ENCODE measurements around the gene ST3GAL2. TPM values are rescaled to one million over a fixed set of nuclear protein-coding genes. Genes with fewer than 3 reads are reported as not detected.
A peak's percentile ranks its signal among the peaks of the same experiment; 100 is the strongest.

The ST3GAL2 gene
- total RNA-seq (28.6 TPM), polyA plus RNA-seq (ENCODE audit: insufficient read depth, low read depth, low replicate concordance) (10.6 TPM)
- long read RNA-seq, donor 1, full-length matches to known transcripts = 6 of 6 reads
- long read RNA-seq, donor 1, partial matches to known transcripts = 0 of 6 reads
- long read RNA-seq, donor 1, other reads (novel, unspliced or antisense) = 0 of 6 reads
- long read RNA-seq, donor 2, full-length matches to known transcripts = 4 of 4 reads
- long read RNA-seq, donor 2, partial matches to known transcripts = 0 of 4 reads
- long read RNA-seq, donor 2, other reads (novel, unspliced or antisense) = 0 of 4 reads
- long read RNA-seq, donor 3, full-length matches to known transcripts = 5 of 5 reads
- long read RNA-seq, donor 3, partial matches to known transcripts = 0 of 5 reads
- long read RNA-seq, donor 3, other reads (novel, unspliced or antisense) = 0 of 5 reads
- long read RNA-seq, donor 4, full-length matches to known transcripts = 2 of 7 reads
- long read RNA-seq, donor 4, partial matches to known transcripts = 5 of 7 reads
- long read RNA-seq, donor 4, other reads (novel, unspliced or antisense) = 0 of 7 reads
- long read RNA-seq, donor 5 = 0 reads
- long read RNA-seq, donor 6 = 0 reads
- long read RNA-seq, donor 7, full-length matches to known transcripts = 6 of 30 reads
- long read RNA-seq, donor 7, partial matches to known transcripts = 1 of 30 reads
- long read RNA-seq, donor 7, other reads (novel, unspliced or antisense) = 23 of 30 reads
- long read RNA-seq, donor 8, full-length matches to known transcripts = 4 of 4 reads
- long read RNA-seq, donor 8, partial matches to known transcripts = 0 of 4 reads
- long read RNA-seq, donor 8, other reads (novel, unspliced or antisense) = 0 of 4 reads
- long read RNA-seq, donor 9, full-length matches to known transcripts = 1 of 1 reads
- long read RNA-seq, donor 9, partial matches to known transcripts = 0 of 1 reads
- long read RNA-seq, donor 9, other reads (novel, unspliced or antisense) = 0 of 1 reads
- long read RNA-seq, donor 10, full-length matches to known transcripts = 4 of 9 reads
- long read RNA-seq, donor 10, partial matches to known transcripts = 5 of 9 reads
- long read RNA-seq, donor 10, other reads (novel, unspliced or antisense) = 0 of 9 reads

GRCh38 chr16:70438969-70439862, at the start of gene ST3GAL2:
Gene ST3GAL2, minus strand, starts transcription at chr16:70439100. Its CDS starts 40,570 bp downstream, at chr16:70398530.
- peaks cover 0 to 5% (median 2%) of the 10 kb centered on the region in 3 donors for H3K36me3 ChIP-seq (ENCODE audit: control insufficient read depth in 2 of 3, insufficient read depth in 3 of 3, low read length in 3 of 3)
- peak within 1 kb of the TSS in 1 of 2 donors; percentile 61 for H3K27ac ChIP-seq (ENCODE audit: low read depth in 2 of 2, low read length in 2 of 2)
- H3K9ac ChIP-seq (ENCODE audit: low read length in 3 of 3) = peak within 1 kb of the TSS; percentile 61 to 65 (median 63)
- H3K9me3 ChIP-seq (ENCODE audit: control insufficient read depth in 2 of 3, insufficient read depth in 1 of 3, low read length in 3 of 3) = no peaks in the 10 kb centered on the region
- intact Hi-C loops (cut with DNase I) = no loop called here
- FAIRE-seq (no peak), DNase-seq (peak; percentile 97 to 99 (median 98))
- H3K27me3 ChIP-seq (ENCODE audit: control insufficient read depth, insufficient read depth, low read length) = no peaks in the 10 kb centered on the region
- H3K4me1 ChIP-seq (ENCODE audit: control insufficient read depth in 2 of 3, insufficient read depth in 2 of 3, low read depth in 1 of 3, low read length in 3 of 3) = peaks cover 0 to 16% (median 4%) of the 10 kb centered on the region in 3 donors
- peak; percentile 23 for TF ChIP-seq CTCF (IDR thresholded peaks at IDR 0.05; ENCODE audit: borderline replicate concordance, extremely low read depth, insufficient read depth)
- peak within 1 kb of the TSS; percentile 76 to 79 (median 77) for H3K4me3 ChIP-seq (ENCODE audit: low read length in 3 of 3)

GRCh38 chr16:70484867-70485266, 46.0 kb upstream of the ST3GAL2 start:
- no peak overlapping the region for H3K27ac ChIP-seq (ENCODE audit: low read depth in 2 of 2, low read length in 2 of 2)
- H3K36me3 ChIP-seq (ENCODE audit: control insufficient read depth in 2 of 3, insufficient read depth in 3 of 3, low read length in 3 of 3) = peaks cover 0 to 31% (median 14%) of the 10 kb centered on the region in 3 donors
- H3K4me3 ChIP-seq (ENCODE audit: low read length in 3 of 3) = no peak overlapping the region
- no peaks in the 10 kb centered on the region for H3K4me1 ChIP-seq (ENCODE audit: control insufficient read depth in 2 of 3, insufficient read depth in 2 of 3, low read depth in 1 of 3, low read length in 3 of 3)
- FAIRE-seq (no peak), DNase-seq (no peak)
- no peak for TF ChIP-seq CTCF (IDR thresholded peaks at IDR 0.05; ENCODE audit: borderline replicate concordance, extremely low read depth, insufficient read depth)
- H3K27me3 ChIP-seq (ENCODE audit: control insufficient read depth, insufficient read depth, low read length) = no peaks in the 10 kb centered on the region
- intact Hi-C loops (cut with DNase I) = no loop called here
- H3K9ac ChIP-seq (ENCODE audit: low read length in 3 of 3) = no peak overlapping the region
- no peaks in the 10 kb centered on the region for H3K9me3 ChIP-seq (ENCODE audit: control insufficient read depth in 2 of 3, insufficient read depth in 1 of 3, low read length in 3 of 3)

- no peaks in the 10 kb centered on the region for H3K27me3 ChIP-seq (ENCODE audit: control insufficient read depth, insufficient read depth, low read length)
- FAIRE-seq (no peak), DNase-seq (no peak)
- peaks cover 0 to 35% (median 14%) of the 10 kb centered on the region in 3 donors for H3K36me3 ChIP-seq (ENCODE audit: control insufficient read depth in 2 of 3, insufficient read depth in 3 of 3, low read length in 3 of 3)
- TF ChIP-seq CTCF (IDR thresholded peaks at IDR 0.05; ENCODE audit: borderline replicate concordance, extremely low read depth, insufficient read depth) = no peak
- no peaks in the 10 kb centered on the region for H3K4me1 ChIP-seq (ENCODE audit: control insufficient read depth in 2 of 3, insufficient read depth in 2 of 3, low read depth in 1 of 3, low read length in 3 of 3)
- no peak overlapping the region for H3K9ac ChIP-seq (ENCODE audit: low read length in 3 of 3)
- no peaks in the 10 kb centered on the region for H3K9me3 ChIP-seq (ENCODE audit: control insufficient read depth in 2 of 3, insufficient read depth in 1 of 3, low read length in 3 of 3)
- H3K27ac ChIP-seq (ENCODE audit: low read depth in 2 of 2, low read length in 2 of 2) = no peak overlapping the region
- intact Hi-C loops (cut with DNase I) = no loop called here
- no peak overlapping the region for H3K4me3 ChIP-seq (ENCODE audit: low read length in 3 of 3)
Measured at GRCh38 chr16:70483426-70483825, 44.5 kb upstream of the ST3GAL2 start.
